Liver (tissue), 9 donors: ENCODE data around the gene MPND. TPM values are rescaled to one million over a fixed set of nuclear protein-coding genes. Genes with fewer than 3 reads are reported as not detected.
A peak's percentile ranks its signal among the peaks of the same experiment; 100 is the strongest.

ENCODE experiments used
- DNase-seq: peaks from one replicate; pipeline ENCODE4 v3.0.0-alpha.2; 2017; ENCODE audit warnings: low spot score
- H3K27ac ChIP-seq, 2 donors: one replicate each; pipeline ENCODE4 v1.7.0; 2013; ENCODE audit warnings: inconsistent platforms in 2 of 2, low read length in 2 of 2, control low read depth in 1 of 2, low read depth in 1 of 2, mild to moderate bottlenecking in 1 of 2
- H3K27me3 ChIP-seq, 4 donors: one replicate each; pipeline versions ENCODE4 v1.6.1 to v1.7.0; 2013; ENCODE audit warnings: low read length in 3 of 4, inconsistent platforms in 1 of 4, mild to moderate bottlenecking in 1 of 4, moderate library complexity in 1 of 4; ENCODE audit not compliant: control insufficient read depth in 4 of 4, insufficient read depth in 4 of 4
- H3K36me3 ChIP-seq, 4 donors: one replicate each; pipeline versions ENCODE4 v1.6.1 to v1.7.0; 2013; ENCODE audit warnings: low read length in 3 of 4, mild to moderate bottlenecking in 3 of 4, low read depth in 1 of 4, moderate library complexity in 1 of 4; ENCODE audit not compliant: control insufficient read depth in 4 of 4, insufficient read depth in 3 of 4
- H3K4me1 ChIP-seq, 4 donors: one replicate each; pipeline versions ENCODE4 v1.6.1 to v1.7.0; 2013; ENCODE audit warnings: low read length in 3 of 4, mild to moderate bottlenecking in 3 of 4, moderate library complexity in 1 of 4; ENCODE audit not compliant: control insufficient read depth in 4 of 4, insufficient read depth in 4 of 4
- H3K4me3 ChIP-seq, 3 donors: one replicate each; pipeline versions ENCODE4 v1.6.1 to v1.7.0; 2013; ENCODE audit warnings: low read length in 3 of 3, control low read depth in 1 of 3, low read depth in 1 of 3, mild to moderate bottlenecking in 1 of 3
- H3K9ac ChIP-seq, 2 donors: one replicate each; pipeline ENCODE4 v1.7.0; 2013; ENCODE audit warnings: low read length in 2 of 2, mild to moderate bottlenecking in 2 of 2, moderate library complexity in 2 of 2, control low read depth in 1 of 2, low read depth in 1 of 2
- H3K9me3 ChIP-seq, 4 donors: one replicate each; pipeline versions ENCODE4 v1.6.1 to v1.7.0; 2013; ENCODE audit warnings: low read length in 3 of 4; ENCODE audit not compliant: control insufficient read depth in 4 of 4
- EGR1 ChIP-seq, 2 donors: IDR thresholded peaks; 2 replicates each; pipeline ENCODE4 v1.6.1; 2016 to 2018; ENCODE audit warnings: antibody characterized with exemption in 2 of 2, low read depth in 2 of 2
- FOXA1 ChIP-seq: IDR thresholded peaks from 2 replicates; pipeline ENCODE4 v1.6.1; 2016; ENCODE audit warnings: antibody characterized with exemption
- FOXA2 ChIP-seq: IDR thresholded peaks from 2 replicates; pipeline ENCODE4 v1.6.1; 2016; ENCODE audit warnings: antibody characterized with exemption
- GABPA ChIP-seq, 2 donors: IDR thresholded peaks in 1 of 2; conservative IDR thresholded peaks in 1 of 2; 2 replicates each; pipeline ENCODE4 v1.6.1; 2016; ENCODE audit warnings: antibody characterized with exemption in 2 of 2, mild to moderate bottlenecking in 1 of 2, moderate library complexity in 1 of 2
- HNF4A ChIP-seq, 2 donors: conservative IDR thresholded peaks; 2 replicates each; pipeline ENCODE4 v1.6.1; 2016; ENCODE audit warnings: antibody characterized with exemption in 2 of 2, mild to moderate bottlenecking in 2 of 2
- HNF4G ChIP-seq: IDR thresholded peaks from 2 replicates; pipeline ENCODE4 v1.6.1; 2016; ENCODE audit warnings: antibody characterized with exemption
- JUND ChIP-seq, 2 donors: IDR thresholded peaks; 2 replicates each; pipeline ENCODE4 v1.6.1; 2016; ENCODE audit warnings: antibody characterized with exemption in 2 of 2
- NR2F2 ChIP-seq: IDR thresholded peaks from 2 replicates; pipeline ENCODE4 v1.6.1; 2016; ENCODE audit warnings: antibody characterized with exemption
- RAD21 ChIP-seq, 2 donors: IDR thresholded peaks; 2 replicates each; pipeline ENCODE4 v1.6.1; 2016; ENCODE audit warnings: antibody characterized with exemption in 2 of 2, mild to moderate bottlenecking in 2 of 2
- RXRA ChIP-seq, 2 donors: IDR thresholded peaks; 2 replicates each; pipeline ENCODE4 v1.6.1; 2017 to 2018; ENCODE audit warnings: antibody characterized with exemption in 2 of 2, mild to moderate bottlenecking in 1 of 2
- SP1 ChIP-seq: IDR thresholded peaks from 2 replicates; pipeline ENCODE4 v1.6.1; 2018; ENCODE audit warnings: antibody characterized with exemption, mild to moderate bottlenecking
- TAF1 ChIP-seq: conservative IDR thresholded peaks from 2 replicates; pipeline ENCODE4 v1.6.1; 2016; ENCODE audit warnings: antibody characterized with exemption, mild to moderate bottlenecking
- YY1 ChIP-seq: IDR thresholded peaks from 2 replicates; pipeline ENCODE4 v1.6.1; 2016; ENCODE audit warnings: antibody characterized with exemption, mild to moderate bottlenecking
- WGBS: extraction: QIAGEN DNeasy Blood & Tissue Kit; methylation state at CpG from one replicate; pipeline ENCODE4 v1.1.7; 2013; 5-methylcytosine and 5-hydroxymethylcytosine counted together
- polyA plus RNA-seq, 2 donors: library from polyadenylated mRNA; stranded (reverse) in 1 of 2; unstranded in 1 of 2; fragments of 200-250 nt in 1 of 2; fragments of >200 nt in 1 of 2; fragmentation: Nextera tagmentation in 1 of 2; extraction: Ambion mirVana in 1 of 2; gene quantifications; one replicate each; pipeline versions ENCODE4 v1.2.1 to v1.2.3, GENCODE V29; 2013 to 2015
- total RNA-seq, 2 donors: library from RNA; depleted of rRNA; stranded (reverse); fragments of >200 nt; gene quantifications; one replicate each; pipeline ENCODE4 v1.2.3, GENCODE V29; 2014
- TF ChIP-seq, protein P1 (sequence below): IDR thresholded peaks from 2 replicates; pipeline ENCODE4 v1.6.1; 2016; ENCODE audit warnings: antibody characterized with exemption
- TF ChIP-seq, protein P2 (sequence below): IDR thresholded peaks from 2 replicates; pipeline ENCODE4 v1.6.1; 2016; ENCODE audit warnings: antibody characterized with exemption
- TF ChIP-seq, protein P3 (sequence below): fragments of 150-350 bp; IDR thresholded peaks from 2 replicates; pipeline ENCODE4 v1.5.1; 2017; ENCODE audit warnings: improper control_type of control experiment, low read depth, low read length; ENCODE audit not compliant: missing input control
- TF ChIP-seq, protein P4 (sequence below): IDR thresholded peaks from 2 replicates; pipeline ENCODE4 v1.6.1; 2016; ENCODE audit warnings: antibody characterized with exemption, mild to moderate bottlenecking
- donor health status: healthy.
- donor health status: healthy.
- donor health status: healthy.
- donor health status: healthy.
- donor health status: healthy.

Gene MPND
- total and polyA plus RNA-seq, 4 donors: 4.7 to 9.9 (median 9.2) TPM

DNA sequence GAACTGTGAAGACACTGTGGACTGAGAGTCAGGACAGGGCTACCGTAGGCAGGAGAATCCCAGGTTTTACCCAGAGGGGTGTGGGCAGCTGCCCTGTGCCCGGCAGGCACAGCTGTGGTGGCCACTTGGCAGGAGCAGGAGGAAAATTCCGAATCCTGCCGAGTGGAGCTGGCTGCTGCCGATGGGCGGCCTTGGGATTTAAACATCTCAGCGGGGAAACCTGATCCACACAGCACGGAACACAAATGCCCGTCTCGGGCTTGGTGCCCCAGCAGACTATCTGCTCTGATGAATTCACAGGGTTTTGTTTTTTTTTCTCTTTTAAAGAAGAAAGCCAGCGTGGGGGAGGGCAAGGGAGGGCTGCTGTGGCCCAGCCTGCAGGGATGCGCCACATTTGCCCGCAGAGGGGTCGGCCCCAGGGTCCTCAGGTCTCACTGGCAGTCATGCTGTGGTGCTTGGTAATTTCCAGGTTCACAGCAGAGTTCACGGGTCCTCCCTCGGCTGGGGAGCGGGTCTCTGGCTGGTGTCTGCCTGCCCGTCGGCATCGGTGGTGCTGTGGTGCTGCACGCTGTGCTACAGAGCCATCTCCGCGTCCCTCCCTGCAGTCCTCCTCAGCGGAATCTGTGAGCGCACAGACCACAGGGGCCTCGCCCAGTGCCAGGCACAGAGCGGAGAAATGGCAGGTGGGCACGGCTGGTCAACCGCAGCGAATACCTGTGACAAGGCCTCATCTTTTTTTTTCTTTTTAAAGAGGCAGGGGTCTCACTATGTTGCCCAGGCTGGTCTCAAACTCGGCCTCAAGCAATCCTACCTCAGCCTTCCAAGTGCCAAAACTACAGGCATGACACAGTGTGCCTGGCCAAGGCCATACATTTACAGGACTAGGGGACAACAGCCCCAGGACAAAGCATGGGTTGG, 28.1 kb downstream of the MPND start:
- Histone ChIP-seq H3K4me3 (no peak overlapping the region), H3K36me3 (peaks cover 0 to 4% (median 2%) of the 10 kb centered on the region in 4 donors), H3K9ac (no peak overlapping the region), H3K4me1 (peaks cover 28 to 81% (median 53%) of the 10 kb centered on the region in 4 donors), H3K27me3 (no peaks in the 10 kb centered on the region), H3K27ac (peak overlapping the region in 1 of 2 donors; percentile 4), H3K9me3 (no peaks in the 10 kb centered on the region)
- TF ChIP-seq NR2F2: no peak
- TF ChIP-seq FOXA2: no peak
- TF ChIP-seq RXRA (IDR thresholded peaks at IDR 0.05): no peak
- TF ChIP-seq HNF4A (conservative IDR thresholded peaks at IDR 0.05): no peak
- TF ChIP-seq RAD21 (IDR thresholded peaks at IDR 0.05): no peak
- TF ChIP-seq FOXA1: no peak
- TF ChIP-seq, protein P1, sequence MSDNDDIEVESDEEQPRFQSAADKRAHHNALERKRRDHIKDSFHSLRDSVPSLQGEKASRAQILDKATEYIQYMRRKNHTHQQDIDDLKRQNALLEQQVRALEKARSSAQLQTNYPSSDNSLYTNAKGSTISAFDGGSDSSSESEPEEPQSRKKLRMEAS: no peak
- TF ChIP-seq, protein P2, sequence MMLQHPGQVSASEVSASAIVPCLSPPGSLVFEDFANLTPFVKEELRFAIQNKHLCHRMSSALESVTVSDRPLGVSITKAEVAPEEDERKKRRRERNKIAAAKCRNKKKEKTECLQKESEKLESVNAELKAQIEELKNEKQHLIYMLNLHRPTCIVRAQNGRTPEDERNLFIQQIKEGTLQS: no peak
- TF ChIP-seq TAF1: no peak
- no peak for TF ChIP-seq GABPA (IDR thresholded peaks at IDR 0.05 in 1 of 2, conservative IDR thresholded peaks at IDR 0.05 in 1 of 2)
- TF ChIP-seq, protein P3, sequence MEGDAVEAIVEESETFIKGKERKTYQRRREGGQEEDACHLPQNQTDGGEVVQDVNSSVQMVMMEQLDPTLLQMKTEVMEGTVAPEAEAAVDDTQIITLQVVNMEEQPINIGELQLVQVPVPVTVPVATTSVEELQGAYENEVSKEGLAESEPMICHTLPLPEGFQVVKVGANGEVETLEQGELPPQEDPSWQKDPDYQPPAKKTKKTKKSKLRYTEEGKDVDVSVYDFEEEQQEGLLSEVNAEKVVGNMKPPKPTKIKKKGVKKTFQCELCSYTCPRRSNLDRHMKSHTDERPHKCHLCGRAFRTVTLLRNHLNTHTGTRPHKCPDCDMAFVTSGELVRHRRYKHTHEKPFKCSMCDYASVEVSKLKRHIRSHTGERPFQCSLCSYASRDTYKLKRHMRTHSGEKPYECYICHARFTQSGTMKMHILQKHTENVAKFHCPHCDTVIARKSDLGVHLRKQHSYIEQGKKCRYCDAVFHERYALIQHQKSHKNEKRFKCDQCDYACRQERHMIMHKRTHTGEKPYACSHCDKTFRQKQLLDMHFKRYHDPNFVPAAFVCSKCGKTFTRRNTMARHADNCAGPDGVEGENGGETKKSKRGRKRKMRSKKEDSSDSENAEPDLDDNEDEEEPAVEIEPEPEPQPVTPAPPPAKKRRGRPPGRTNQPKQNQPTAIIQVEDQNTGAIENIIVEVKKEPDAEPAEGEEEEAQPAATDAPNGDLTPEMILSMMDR: no peak
- TF ChIP-seq JUND (IDR thresholded peaks at IDR 0.05): no peak
- no peak for TF ChIP-seq HNF4G
- TF ChIP-seq, protein P4, sequence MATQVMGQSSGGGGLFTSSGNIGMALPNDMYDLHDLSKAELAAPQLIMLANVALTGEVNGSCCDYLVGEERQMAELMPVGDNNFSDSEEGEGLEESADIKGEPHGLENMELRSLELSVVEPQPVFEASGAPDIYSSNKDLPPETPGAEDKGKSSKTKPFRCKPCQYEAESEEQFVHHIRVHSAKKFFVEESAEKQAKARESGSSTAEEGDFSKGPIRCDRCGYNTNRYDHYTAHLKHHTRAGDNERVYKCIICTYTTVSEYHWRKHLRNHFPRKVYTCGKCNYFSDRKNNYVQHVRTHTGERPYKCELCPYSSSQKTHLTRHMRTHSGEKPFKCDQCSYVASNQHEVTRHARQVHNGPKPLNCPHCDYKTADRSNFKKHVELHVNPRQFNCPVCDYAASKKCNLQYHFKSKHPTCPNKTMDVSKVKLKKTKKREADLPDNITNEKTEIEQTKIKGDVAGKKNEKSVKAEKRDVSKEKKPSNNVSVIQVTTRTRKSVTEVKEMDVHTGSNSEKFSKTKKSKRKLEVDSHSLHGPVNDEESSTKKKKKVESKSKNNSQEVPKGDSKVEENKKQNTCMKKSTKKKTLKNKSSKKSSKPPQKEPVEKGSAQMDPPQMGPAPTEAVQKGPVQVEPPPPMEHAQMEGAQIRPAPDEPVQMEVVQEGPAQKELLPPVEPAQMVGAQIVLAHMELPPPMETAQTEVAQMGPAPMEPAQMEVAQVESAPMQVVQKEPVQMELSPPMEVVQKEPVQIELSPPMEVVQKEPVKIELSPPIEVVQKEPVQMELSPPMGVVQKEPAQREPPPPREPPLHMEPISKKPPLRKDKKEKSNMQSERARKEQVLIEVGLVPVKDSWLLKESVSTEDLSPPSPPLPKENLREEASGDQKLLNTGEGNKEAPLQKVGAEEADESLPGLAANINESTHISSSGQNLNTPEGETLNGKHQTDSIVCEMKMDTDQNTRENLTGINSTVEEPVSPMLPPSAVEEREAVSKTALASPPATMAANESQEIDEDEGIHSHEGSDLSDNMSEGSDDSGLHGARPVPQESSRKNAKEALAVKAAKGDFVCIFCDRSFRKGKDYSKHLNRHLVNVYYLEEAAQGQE: no peak
- no peak for TF ChIP-seq SP1
- TF ChIP-seq EGR1 (IDR thresholded peaks at IDR 0.05; ENCODE audit: low read depth in 2 of 2): no peak
- no peak for TF ChIP-seq YY1
- WGBS: 84% methylated on average over 31 of the region's 31 CpGs
- no peak for DNase-seq
